ENCODE measurements around the gene CGNL1. TPM values are rescaled to one million over a fixed set of nuclear protein-coding genes. Genes with fewer than 3 reads are reported as not detected.

CGNL1 gene
- total RNA-seq, 1 donor from 2014 or later: 22.4 TPM

DNA sequence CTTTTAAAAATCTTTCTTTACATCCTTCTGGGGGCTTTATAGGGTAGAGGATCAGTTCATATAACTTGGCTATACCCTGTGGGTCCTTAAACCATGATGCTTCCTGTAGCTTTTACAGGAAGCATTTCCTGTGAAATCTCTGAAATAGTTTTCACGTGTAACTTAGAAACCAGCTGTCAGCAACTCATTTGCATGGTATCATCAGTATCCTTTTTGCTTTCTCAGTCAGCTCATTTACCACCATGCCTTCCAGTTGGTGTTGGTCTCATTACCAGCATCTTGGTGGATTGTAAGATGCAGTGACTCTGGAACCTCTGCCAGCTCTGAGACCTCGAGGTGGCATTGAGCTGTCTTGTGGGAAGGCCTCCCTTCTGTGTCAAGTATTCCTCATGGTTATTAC lies 118.7 kb downstream of the CGNL1 start:
- no peak for DNase-seq (ENCODE audit: low spot score)

DNA sequence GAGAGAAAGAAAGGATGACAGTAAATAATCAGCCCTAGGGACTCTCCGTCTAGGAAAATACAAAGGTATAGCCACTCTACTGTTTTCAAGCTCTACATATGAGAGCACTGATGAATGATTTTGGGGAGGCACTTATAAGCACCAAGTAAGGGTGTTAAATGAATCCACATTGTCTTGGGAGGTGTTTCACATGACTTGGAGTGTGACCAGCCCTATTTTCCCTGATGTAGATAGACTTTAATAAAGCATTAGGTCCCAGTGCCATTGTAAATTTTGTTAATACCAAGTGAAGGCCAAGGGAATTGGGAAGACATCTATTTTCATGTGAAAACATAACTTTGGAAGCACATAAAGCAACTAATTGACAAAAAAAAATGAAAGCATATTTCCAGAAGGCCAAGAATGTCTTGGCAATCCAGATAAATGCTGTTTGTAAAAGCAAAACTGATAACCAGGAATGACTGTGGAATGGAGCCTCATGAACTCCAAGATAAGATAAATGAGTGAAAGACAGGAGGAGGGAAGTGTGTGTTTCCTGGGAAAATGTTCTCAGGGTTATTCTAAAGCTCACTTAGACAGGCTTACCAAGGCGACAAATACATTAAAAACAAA lies 119.4 kb downstream of the CGNL1 start:
- DNase-seq (ENCODE audit: low spot score): peak; percentile 91

DNA sequence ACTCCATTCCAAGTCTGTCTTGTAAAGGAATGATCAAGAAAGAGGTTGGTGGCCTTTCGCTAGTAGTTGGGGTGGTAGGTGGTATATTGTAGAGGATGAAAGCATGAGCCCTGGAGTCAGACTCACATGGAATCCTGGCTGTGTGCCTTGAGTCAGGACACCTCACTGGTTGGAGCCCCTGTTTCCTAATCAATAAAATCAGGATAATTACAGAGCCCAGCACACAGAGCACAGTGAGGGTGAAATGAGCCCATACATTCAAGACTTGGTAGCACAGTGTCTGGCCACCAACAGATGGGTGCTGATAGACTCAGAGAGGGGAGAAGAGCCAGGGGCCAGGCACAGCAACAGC lies 120.3 kb downstream of the CGNL1 start:
- DNase-seq (ENCODE audit: low spot score): no peak

DNA sequence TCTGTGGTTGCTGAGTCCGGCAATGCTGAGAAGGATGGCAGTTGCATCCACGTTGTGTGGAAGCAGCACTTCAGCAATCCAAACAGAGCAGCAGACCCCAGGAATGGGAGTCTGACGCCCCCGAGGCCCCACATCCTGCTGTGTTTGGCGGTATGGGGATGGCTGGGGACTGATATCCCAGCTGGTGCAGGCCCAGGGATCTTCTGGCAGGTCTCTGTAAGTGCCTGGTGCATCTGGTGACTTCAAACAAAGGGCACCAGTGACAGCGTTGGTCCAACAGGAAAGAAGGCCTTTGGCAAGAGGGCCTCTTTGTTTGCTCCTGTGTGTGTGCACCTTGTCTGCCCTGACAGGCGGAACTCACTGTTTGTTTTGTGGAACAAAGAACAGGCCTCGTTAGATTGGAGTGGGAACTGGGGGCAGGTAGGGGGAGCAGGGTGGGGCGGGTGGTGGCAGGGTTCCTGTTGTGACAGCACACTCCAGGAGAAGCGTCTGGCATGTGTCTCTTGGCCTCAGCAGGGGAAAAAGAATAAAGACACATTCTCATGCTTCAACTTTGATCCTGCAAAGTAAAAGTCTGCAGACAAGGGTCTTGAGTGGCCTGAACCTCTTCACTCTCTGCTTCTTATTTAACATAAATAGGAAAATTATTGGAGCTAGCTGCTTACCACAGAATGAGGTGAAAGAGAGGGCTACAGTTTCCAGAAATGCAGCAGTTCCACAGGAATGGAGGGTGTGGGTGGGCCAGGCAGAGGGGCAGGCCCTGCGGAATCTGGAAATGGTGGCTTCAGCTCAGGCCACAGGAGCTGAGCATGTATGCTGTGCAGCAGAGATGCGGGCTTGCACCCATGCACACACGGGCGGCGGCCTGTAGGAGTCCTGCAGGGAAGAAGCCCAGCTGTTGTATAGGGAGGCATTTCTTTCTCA lies 120.9 kb downstream of the CGNL1 start:
- DNase-seq (ENCODE audit: low spot score): peak; percentile 72

DNA sequence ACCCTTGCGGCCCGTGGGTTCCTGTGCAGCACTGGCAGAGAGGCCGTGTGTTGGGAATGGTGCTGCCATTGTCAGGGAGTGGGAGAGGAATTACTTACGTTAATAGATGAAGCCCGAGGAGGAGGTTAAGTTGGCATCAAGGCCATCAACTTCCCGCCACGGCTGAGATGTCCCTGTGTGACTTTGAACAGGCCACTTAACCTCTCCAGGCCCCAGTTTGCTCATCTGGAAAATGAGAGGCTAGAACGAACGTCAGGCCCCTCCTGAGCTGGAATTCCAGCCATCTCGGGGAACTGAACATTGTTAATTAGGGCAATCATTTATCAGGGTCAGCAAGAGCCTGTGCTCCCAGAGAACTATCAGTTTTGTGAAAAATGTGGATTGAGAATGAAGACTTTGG lies 124.0 kb downstream of the CGNL1 start:
- no peak for DNase-seq (ENCODE audit: low spot score)

DNA sequence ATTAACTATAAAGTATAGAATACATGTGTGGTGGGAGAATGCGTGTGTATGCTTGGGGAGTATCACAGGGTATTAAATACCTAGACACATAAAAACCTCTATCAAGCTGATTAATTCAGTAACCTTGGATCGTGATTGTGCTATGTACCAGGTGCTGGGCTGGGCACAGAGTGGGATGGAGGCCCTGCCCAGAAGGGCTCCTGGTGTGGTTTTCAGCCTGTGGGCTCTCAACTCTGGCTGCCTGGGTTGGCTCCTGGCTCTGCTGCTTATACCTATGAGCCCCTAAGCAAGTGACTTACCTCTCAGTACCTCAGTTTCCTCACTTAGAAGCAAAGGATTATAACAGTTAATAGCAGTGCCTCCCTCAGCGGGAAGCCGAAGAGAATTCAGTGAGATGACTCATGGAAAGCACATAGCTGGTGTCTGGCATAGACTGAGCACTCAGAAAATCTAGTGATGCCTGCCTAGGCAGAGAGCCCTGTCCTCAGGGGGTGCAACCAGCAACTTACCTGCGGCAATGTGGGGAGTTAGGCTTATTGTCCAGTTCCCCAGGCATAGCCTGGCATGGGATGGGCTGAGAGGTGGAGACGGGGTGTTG lies 124.8 kb downstream of the CGNL1 start:
- peak; percentile 64 for DNase-seq (ENCODE audit: low spot score)

DNA sequence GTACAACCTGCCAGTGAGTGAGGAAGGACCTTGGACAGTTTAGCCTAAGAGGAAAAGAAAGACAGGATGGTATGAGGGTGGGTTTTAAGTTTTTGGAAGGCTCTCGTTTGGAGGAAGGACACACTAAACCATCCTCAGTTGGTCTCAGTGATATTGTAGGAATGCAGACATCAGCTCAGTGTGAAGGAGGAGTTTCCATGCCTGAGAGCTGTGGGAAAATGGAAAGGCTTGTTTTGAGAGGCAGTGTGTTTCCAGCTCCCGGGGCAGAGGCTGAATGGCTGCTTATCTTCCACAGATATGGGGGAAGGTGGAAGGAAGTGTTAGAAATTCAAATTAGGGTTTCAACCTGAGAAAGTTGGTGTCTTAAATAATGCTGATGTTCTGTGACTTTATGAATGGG lies 125.8 kb downstream of the CGNL1 start:
- peak; percentile 88 for DNase-seq (ENCODE audit: low spot score)

DNA sequence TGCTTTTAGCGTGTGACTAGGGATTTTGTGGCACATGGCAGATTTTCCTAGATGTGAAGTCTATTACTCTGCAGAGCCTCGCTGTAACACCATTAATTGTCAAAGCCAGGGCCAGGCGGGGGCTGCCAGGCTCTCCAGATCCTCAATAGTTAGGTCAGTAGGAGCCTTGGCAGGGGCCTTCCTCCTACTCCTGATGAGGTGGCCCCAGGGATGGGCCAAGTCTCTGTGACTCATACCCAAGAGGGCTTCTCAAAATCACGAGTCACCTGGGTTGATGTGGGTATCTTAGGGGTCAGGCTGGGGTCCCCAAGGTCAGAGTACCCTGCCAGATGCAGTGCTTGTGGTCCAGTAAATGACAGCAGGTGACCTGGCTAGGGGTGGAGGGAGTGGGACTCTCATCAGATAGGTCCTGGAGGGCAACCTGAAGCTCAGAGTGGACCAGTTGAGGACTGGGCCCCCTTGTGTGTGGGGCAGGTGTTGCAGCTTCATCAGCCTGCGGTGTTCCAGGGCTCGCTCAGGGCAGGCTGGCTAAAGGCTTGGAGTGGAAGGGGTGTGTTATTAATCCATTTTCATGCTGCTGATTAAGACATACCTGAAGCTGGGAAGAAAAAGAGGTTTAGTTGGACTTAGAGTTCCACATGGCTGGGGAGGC lies 126.9 kb downstream of the CGNL1 start:
- DNase-seq (ENCODE audit: low spot score): no peak

DNA sequence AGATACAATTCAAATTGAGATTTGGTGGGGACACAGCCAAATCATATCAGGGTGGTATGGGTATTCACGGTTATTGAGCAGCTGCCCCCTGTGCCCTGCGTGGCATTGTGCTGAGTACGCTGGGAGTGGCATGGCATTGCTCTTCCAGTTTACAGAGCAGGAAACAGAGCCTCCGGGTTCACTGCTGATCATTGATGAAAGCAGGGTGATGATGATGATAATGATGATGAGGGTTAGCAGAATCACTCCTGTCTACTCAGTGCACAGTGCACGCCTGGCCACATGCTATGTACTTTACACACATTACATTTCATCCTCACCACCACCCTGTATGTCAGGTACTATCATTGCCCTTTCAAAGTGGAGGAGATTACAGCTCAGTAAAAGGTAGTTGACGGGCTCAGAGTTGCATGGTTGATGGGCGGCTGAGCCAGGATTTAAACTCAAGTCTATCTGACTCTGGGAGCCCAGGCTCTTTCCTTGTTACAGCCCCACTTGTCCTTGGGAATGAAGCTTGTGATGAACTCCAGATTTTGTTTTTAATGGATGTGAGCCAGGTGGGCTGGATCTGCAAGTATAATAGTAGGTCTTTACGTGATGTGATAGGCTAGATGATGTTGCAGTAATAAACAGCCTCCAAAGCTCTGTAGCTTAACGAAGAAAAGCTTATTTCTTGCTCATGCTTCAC lies 127.8 kb downstream of the CGNL1 start:
- DNase-seq (ENCODE audit: low spot score): peak; percentile 95

DNA sequence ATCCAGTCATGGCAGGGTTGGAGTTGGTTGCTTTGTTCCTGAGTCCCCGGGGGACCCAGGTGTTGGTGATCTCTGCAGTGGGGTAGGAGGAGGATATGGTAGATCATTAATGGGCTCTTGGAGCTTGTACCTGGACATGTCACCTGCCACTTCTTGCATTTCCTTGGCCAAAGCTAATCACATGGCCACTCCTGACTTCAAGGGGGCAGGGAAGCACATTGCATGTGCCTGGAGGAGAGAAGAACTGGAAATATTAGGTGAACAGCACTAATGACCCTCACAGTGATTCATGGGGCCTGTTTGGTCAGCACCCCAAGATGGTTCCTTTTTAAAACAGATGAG lies 128.3 kb downstream of the CGNL1 start:
- no peak for DNase-seq (ENCODE audit: low spot score)

DNA sequence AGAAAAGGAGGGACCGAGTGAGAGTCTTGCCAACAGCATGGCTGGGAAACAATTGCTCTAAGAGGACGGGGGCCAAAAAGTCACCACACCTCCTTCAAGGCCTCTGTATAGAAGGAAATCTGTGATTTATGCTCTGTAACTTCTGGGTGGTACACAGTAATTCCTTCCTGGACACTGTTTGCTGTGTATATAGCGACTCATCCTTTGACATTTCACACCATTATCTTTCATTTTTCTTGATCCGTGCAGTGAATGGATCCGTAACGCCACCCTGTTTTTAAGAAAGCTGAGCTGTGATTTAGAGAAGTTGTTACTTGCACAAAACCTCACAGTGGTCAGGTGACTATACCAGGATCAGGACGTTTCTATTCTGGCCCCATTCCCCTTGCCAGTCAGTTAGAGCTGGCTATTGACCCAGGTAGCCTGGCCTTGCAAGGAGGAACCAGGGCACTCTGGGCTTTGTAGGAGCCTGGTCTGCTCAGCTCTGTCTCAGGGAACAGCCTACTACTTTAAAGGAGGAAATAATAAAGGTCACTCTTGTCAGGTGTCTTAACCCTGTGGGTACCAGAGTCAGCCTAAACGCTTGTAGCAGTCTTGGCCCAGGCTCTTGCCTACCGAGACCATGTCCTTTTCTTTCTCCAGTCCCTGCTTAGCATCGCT lies 128.9 kb downstream of the CGNL1 start:
- DNase-seq (ENCODE audit: low spot score): no peak

DNA sequence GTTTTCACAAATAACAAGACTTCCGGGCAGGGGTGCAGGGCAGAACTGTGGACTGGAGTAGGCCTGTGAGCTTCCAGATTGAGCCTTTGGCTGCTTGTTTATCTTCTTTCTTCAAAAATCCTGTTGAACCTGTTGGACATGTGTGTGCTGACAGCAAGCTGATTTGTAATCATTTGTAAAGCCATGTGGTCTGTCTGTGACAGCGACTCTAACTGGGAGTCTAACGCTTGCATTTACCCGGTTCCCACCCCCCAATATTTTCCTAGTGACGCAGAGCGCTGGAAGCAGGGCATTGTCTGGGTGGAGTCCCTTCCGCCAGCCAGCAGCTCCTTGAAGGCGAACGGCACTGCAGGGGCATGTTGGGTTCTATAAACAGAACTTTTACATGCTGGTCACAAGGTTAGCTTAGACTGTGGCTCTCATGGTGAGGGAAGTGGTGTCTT lies 129.7 kb downstream of the CGNL1 start:
- DNase-seq (ENCODE audit: low spot score): peak; percentile 97

DNA sequence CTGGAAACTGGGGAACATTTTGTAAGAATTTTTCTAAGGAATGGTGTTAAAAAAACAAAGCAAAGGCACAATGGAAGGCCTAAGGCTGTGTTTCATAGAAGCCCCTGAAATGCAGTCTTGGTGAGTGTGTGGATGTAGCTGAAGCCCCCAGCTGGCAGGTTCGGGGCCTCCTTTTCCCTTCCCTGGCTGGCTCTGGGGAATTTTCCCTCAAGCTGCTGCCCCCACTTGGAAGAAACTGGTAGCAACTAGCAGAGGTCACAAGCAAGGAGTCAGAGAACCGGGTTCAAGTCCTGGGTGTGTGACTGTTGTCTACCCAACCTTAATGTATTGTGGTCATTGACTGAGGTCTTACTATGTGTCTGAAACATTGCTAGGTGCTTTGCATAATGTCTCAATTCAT lies 130.1 kb downstream of the CGNL1 start:
- no peak for DNase-seq (ENCODE audit: low spot score)

DNA sequence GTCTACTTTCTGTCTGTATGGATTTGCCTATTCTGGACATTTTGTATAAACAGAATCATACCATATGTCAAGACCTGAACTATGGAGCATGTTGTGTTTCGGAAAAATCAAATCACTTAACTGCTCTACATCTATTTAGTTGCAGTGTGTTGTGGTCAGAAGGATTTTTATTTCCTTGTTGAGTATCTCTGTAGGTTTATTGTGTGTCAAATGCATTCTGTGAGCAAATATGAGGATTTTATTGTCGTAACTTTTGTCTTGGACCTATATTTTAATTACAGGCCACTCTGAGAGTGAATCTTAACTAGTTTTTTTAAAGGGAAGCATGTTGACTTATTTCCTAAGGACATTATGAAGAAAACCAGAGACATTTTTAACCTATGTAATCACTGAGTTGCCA lies 130.8 kb downstream of the CGNL1 start:
- peak; percentile 69 for DNase-seq (ENCODE audit: low spot score)

DNA sequence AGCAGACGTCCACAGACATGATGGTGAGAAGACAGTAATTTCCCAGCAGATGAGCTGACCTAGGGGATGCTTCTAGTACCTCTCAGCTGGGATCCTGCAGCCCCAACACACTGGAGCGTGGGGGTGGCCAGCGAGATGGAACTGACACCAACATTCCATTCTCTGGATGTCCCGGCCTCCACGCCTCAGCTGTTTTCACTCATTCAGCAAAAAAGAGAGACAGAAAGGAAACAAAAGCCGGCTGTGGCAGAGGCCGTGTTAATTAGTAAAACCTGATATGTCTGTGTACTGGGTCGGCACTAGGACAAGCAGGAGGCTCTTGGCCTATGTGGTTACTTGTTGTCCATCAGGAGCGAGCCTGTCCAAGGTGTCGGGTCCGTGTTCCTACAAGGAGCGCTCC lies 132.8 kb downstream of the CGNL1 start:
- DNase-seq (ENCODE audit: low spot score): no peak

DNA sequence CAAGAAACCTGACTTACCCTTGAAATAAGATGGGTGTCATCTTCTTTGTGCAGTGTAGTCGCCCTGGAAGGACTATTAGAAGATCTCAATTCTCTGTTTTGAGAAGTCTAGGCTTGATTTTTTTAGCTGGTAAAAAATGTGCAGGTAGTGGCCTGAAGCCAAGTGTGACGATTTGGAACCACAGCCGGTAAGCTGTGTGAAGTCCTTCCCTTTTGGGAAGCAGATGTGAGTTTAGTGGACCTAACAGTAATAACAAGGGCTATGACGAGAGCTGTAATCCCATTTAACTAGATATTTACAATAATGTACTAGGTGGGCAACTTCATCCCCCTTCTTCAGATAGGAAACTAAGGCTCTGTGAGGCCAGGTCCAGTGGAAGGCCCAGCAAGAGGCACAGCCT lies 133.7 kb downstream of the CGNL1 start:
- no peak for DNase-seq (ENCODE audit: low spot score)

DNA sequence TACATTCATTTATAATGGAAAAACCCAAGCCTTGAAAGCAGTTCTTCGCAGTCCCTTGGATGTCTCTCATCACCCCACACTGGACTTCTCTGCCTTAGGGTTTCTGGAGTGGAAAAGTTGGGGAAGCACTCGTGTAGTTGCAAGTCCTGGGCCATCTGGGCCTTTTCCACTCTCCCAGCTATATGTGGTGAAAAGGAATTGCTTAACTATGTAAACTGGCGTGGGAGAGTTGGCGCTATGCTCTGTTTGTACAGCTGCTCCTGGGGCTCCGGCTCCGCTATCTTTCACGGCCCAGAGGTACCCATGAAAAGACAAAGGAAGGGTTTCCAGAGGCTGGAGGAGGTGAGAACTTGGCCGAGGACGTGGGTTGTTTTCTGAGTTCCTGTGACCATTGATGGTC lies 134.3 kb downstream of the CGNL1 start:
- DNase-seq (ENCODE audit: low spot score): peak; percentile 76

DNA sequence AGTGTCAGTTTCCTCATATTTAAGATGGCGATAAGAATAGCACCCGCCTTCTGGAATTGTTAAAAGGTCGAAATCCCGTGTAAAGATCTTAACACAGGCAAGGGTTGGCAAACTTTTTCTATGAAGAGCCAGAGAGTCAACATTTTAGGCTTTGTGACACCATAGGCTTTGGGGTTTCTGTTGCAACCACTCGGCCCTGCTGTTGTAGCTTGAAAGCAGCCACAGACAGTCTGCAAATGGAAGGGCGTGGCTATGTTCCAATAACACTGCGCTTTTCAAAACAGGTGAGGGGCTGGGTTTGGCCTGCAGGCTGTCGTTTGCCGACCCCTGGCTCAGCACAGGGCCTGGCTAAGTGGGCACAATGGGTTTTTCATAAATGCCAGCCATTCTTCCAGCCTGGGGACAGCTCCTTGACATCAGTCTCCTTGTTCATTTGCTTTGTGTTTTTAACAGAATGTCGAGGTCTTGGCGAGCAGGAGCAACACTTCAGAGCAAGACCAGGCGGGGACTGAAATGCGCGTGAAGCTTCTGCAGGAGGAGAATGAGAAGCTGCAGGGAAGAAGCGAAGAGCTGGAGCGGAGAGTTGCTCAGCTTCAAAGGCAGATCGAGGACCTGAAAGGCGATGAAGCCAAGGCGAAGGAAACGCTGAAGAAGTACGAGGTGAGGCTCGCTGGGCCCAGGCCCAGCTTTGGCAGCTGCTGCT lies 140.2 kb downstream of the CGNL1 start:
- no peak for DNase-seq (ENCODE audit: low spot score)

DNA sequence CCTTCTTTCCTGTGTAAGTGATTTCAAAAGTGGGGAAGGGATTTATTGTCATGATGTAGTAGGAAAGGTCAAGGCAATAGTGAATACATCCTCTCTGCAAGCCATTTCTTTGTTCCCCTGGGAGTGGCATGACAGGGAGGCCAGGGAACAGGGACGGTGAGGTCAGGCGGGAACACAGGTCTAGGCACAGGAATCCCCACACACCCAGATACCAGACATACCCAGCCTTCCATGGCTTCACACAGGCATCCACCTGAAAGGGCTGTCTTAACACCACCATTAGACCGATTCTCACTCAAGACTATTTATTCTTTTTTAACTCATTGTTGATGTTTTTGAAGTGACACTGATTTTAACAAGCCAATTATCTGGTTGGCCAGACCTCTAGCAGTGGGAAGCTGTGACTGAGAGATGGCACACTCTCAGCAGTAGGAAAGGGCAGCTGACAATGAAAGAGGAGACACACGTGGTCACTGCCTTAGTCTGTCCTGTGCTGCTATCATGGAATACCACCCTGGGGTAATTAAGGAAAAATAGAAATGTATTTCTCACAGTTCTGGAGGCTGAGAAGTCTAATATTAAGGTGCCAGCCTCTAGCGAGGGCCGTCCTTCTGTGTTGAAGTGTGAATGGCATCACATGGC lies 140.8 kb downstream of the CGNL1 start:
- DNase-seq (ENCODE audit: low spot score): no peak

DNA sequence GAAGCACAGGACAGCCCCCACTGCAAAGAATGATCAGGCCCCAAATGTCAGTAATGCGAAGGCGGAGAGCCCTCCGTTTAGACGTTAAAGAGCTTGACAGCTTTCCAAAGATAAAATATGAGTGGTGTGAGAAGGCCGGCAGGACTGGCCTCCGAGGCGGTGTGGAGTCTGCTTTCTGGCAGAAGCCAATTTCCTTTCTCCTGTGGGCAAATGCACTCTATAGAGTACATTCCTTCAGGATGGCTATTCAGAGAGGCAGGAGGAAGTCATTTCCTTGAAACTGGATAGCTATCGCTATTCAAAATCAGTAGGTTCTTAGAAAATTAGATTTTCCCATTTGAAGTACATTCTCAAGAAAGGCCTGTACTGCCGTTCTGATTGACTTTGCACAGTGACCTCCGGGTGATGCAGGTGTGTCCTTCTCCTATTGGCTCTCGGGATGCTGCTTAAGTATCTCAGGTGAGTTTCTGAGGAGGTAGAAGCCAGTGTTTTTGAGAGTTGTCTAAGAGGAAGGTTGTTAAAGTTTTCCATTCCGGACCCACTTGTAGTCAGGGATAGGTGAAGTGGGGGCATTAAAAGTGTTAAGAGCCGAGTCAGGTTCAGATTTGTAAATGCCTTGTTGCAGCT lies 142.6 kb downstream of the CGNL1 start:
- DNase-seq (ENCODE audit: low spot score): no peak

Measured in umbilical cord (tissue), 2 donors.